ENCODE measurements around the gene NUMBL.
"Not testable (repeated sequence)": the region's sequence is repeated elsewhere in the genome, so short reads cannot be mapped to it uniquely, and the experiment has no call there.

NUMBL gene

GRCh38 chr19:40667602-40668001, 22.8 kb downstream of the NUMBL start:
- no peak for DNase-seq (ENCODE audit: low spot score)

- no peak for DNase-seq (ENCODE audit: low spot score)
Observed at GRCh38 chr19:40666803-40667438, 23.5 kb downstream of the NUMBL start.

GRCh38 chr19:40663695-40664692, 26.5 kb downstream of the NUMBL start:
- DNase-seq (ENCODE audit: low spot score): no peak

GRCh38 chr19:40662925-40663694, 27.3 kb downstream of the NUMBL start:
- DNase-seq (ENCODE audit: low spot score): peak; percentile 80

GRCh38 chr19:40661616-40662015, 28.8 kb downstream of the NUMBL start:
- DNase-seq (ENCODE audit: low spot score): no peak

- no peak for DNase-seq (ENCODE audit: low spot score)
Observed at GRCh38 chr19:40659566-40659965, 30.9 kb downstream of the NUMBL start.

GRCh38 chr19:40659116-40659515, 31.3 kb downstream of the NUMBL start:
- no peak for DNase-seq (ENCODE audit: low spot score)

- DNase-seq (ENCODE audit: low spot score): no peak
Observed at GRCh38 chr19:40658031-40658430, 32.4 kb downstream of the NUMBL start.

- not testable (repeated sequence) for DNase-seq (ENCODE audit: low spot score)
Observed at GRCh38 chr19:40655684-40656083, 34.8 kb downstream of the NUMBL start.

GRCh38 chr19:40652303-40652702, 38.1 kb downstream of the NUMBL start:
- DNase-seq (ENCODE audit: low spot score): not testable (repeated sequence)

GRCh38 chr19:40650749-40651305, 39.6 kb downstream of the NUMBL start:
- DNase-seq (ENCODE audit: low spot score): no peak

GRCh38 chr19:40649903-40650675, 40.4 kb downstream of the NUMBL start:
- DNase-seq (ENCODE audit: low spot score): peak; percentile 43

GRCh38 chr19:40646743-40647254, 43.7 kb downstream of the NUMBL start:
- DNase-seq (ENCODE audit: low spot score): no peak

GRCh38 chr19:40642757-40643305, 47.6 kb downstream of the NUMBL start:
- DNase-seq (ENCODE audit: low spot score): no peak

- DNase-seq (ENCODE audit: low spot score): no peak
Observed at GRCh38 chr19:40642051-40642706, 48.3 kb downstream of the NUMBL start.

GRCh38 chr19:40641281-40641680, 49.2 kb downstream of the NUMBL start:
- DNase-seq (ENCODE audit: low spot score): no peak

- no peak for DNase-seq (ENCODE audit: low spot score)
Observed at GRCh38 chr19:40640744-40641143, 49.7 kb downstream of the NUMBL start.

- DNase-seq (ENCODE audit: low spot score): no peak
Observed at GRCh38 chr19:40639638-40639982, 50.8 kb downstream of the NUMBL start.

GRCh38 chr19:40638327-40638726, 52.1 kb downstream of the NUMBL start:
- no peak for DNase-seq (ENCODE audit: low spot score)

- no peak for DNase-seq (ENCODE audit: low spot score)
Observed at GRCh38 chr19:40633207-40633606, 57.2 kb downstream of the NUMBL start.
